GM12801 (cell line): ENCODE measurements around the gene MMP12.

ENCODE experiments used
- TF ChIP-seq, protein P1 (sequence below): IDR thresholded peaks from one replicate; pipeline ENCODE4 v1.5.1; 2011; ENCODE audit warnings: control low read depth; ENCODE audit not compliant: insufficient read length; ENCODE audit errors: extremely low read depth

The MMP12 gene

DNA sequence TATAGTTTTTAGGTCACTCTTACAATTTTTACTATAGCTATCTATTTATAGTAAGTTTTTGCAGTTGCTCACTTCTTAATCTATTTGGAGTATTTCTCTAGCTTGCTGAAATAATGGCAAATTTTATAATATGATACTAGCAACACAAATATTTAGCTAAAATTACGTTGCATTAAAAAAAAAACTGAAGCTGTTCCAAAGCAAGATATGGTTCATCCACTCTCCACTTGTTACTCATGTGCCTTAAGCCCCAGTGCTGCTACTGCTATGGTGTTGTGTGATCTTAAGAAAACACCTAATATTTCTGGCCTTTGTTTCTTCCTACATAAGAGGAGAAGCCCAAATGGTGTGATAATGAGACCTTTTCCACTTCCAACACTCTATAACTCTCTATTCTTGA lies 31.9 kb downstream of the MMP12 start:
- TF ChIP-seq, protein P1, sequence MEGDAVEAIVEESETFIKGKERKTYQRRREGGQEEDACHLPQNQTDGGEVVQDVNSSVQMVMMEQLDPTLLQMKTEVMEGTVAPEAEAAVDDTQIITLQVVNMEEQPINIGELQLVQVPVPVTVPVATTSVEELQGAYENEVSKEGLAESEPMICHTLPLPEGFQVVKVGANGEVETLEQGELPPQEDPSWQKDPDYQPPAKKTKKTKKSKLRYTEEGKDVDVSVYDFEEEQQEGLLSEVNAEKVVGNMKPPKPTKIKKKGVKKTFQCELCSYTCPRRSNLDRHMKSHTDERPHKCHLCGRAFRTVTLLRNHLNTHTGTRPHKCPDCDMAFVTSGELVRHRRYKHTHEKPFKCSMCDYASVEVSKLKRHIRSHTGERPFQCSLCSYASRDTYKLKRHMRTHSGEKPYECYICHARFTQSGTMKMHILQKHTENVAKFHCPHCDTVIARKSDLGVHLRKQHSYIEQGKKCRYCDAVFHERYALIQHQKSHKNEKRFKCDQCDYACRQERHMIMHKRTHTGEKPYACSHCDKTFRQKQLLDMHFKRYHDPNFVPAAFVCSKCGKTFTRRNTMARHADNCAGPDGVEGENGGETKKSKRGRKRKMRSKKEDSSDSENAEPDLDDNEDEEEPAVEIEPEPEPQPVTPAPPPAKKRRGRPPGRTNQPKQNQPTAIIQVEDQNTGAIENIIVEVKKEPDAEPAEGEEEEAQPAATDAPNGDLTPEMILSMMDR, result no peak

DNA sequence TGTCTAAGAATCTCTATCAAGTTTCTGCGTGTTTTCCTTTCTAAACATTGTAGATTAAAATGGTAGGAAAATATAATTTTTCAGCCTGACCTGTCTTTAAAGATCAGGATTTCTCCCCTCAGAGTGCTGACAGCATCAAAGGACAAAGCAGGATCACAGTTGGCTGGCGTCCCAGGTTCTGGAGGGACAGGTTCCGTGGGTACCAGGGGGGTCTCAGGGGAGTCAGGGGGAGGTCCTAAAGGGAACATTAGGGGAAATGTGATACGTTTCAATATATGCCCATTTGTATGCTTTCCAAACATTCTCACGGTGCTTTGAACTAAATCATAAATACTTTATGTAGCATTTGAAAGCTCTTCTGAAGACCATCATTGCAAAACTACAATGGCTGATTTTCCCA lies 34.8 kb downstream of the MMP12 start:
- TF ChIP-seq, protein P1, result no peak

DNA sequence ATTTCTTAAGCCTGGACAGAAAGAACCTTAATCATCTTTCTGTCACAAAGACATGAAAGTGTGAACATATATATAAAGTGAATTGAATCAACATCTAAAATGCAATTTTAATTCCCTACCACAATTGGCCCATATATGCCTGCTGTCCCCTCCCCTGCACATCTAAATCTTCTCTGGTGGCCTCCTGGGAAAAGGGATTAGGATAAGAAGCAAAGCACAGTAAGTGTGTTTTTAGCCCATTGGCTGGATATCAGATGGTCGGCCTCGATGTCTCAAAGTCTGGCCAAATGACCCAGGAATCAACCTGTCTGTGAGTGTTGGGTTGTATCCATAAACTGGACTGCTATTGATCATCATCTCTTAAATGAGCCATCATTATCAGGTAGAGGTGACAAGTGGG lies 37.1 kb downstream of the MMP12 start:
- TF ChIP-seq, protein P1, result no peak

DNA sequence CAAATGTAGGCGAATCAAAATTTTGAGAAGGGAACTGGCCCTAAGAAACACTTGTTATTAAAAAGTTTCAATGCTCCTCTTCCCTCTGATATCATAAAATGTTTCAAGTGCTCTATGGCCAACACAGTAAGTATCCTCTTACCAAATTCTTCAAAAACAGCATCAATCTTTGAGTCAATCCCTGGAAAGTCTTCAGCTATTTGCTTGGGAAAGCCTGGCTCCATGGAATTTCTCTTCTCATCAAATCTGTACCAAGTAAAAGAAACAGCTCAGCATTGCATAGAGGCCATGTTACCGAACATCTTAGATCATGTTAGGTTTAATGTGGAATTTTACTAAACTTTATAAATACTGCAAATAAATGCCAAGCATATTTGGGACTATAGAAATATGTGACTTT lies 37.6 kb downstream of the MMP12 start:
- TF ChIP-seq, protein P1, result no peak

DNA sequence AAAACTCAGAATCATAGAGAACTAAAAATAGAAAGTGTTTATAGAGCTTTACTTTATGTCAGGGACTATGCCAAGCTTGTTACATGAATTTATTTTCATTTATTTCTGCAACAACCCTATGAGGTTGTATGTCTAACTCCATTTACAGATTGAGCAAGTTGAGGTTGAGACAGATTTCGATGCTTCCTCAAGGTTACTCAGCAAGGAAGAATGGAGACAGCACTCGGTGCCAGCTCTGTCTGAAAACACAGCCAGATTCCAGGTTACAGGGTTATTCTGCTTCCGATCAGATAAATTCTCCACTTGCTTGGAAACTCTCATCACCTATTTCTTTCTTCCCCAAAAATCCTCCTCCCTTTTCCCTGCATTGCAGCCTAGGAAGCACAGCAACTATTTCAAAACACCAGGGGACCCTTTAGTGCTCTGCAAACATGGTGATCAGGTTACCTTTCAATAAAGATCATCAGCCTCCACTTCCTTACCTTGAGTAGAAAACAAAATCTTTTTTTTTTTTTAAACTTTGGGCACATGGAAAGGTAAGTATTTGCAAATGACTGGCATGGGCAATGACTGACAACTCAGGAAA lies 38.4 kb downstream of the MMP12 start:
- TF ChIP-seq, protein P1, result no peak

DNA sequence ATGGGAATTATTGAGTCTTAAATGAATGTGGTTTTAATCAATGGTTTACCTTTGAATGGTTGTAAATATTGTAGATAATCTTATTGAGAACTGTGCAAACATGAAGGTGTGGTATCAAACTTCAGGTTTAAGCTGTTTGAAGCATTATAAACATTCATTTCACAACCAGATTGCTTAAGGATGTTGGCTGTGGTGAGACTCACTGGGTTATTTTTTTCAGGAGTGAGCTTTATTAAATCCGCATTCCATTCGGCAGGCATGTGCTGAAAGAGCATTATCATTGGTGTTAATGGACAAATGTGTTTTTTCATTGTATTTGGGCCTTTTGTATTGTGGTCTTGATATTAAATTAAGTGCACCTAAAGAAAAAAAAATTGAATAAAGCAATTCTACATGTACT lies 41.1 kb downstream of the MMP12 start:
- TF ChIP-seq, protein P1, result no peak

DNA sequence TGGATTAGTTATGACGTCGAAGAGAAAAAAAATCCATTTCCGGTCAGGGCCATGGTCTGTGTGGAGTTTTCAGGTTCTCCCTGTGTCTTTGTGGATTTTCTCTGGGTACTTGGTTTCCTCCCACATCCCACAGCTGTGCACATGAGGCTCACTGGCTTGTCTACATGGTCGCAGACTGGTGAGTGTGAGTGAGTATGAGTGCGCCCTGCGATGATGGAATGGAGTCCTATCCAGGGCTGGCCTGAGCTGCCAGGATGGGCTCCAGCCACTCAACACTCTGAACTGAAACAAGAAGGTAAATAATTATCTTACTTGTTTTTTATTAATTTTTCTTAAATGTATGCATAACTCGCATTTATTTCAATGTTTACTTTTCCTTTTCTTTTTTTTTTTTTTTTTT lies 42.2 kb downstream of the MMP12 start:
- TF ChIP-seq, protein P1, result no peak
